ENCODE results near the gene PNPLA8.

DNA sequence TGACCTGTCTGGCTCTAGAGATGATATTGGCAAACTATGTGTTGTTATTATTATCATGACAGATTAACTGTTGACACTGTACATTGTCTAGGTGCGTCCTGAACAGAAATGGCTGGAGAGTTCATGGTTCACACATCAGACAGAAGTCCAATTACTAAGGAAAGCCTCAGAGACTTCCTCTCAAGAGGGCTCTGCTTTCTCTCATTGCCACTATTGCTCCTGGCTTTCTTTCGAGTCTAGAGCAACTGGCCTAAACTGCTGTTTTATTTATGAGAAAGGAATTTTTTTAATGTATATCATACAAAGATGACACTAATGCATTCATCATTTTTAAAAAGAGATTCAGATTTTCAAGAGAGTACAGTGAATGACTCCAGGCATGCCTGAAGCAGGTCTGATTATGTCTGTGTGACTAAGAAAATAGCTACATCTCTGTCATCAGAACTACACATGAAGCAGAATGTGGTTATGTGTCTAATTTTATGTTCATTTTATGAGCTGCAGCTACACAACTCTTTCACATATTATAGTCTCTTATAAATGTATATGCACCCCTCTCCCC is 100.1 kb downstream of the PNPLA8 start:
- TF ChIP-seq POLR2A (IDR thresholded peaks at IDR 0.05; ENCODE audit: low read length): no peak
- TF ChIP-seq GATA1 (IDR thresholded peaks at IDR 0.05; ENCODE audit: low read depth, low read length): no peak

Data from erythroblast (primary cell).